GM18526 (cell line): ENCODE data around the gene TMEM256.

ENCODE experiments used
- POLR2A ChIP-seq: IDR thresholded peaks from 3 replicates; pipeline ENCODE4 v1.6.1; 2011; ENCODE audit not compliant: insufficient read length; ENCODE audit errors: extremely low read depth

The TMEM256 gene

GRCh38 chr17:7357381-7357780 lies 46.5 kb downstream of the TMEM256 start:
- TF ChIP-seq POLR2A: no peak

GRCh38 chr17:7356756-7357155 lies 47.1 kb downstream of the TMEM256 start:
- no peak for TF ChIP-seq POLR2A

GRCh38 chr17:7356072-7356549 lies 47.8 kb downstream of the TMEM256 start:
- no peak for TF ChIP-seq POLR2A

GRCh38 chr17:7355573-7355972 lies 48.3 kb downstream of the TMEM256 start:
- no peak for TF ChIP-seq POLR2A

- no peak for TF ChIP-seq POLR2A
Observed at GRCh38 chr17:7355053-7355452, 48.8 kb downstream of the TMEM256 start, which contains the start of gene TMEM95. TMEM95 (plus strand) TSS chr17:7355156; CDS start chr17:7355205, 49 bp downstream.

- TF ChIP-seq POLR2A: no peak
Observed at GRCh38 chr17:7354262-7354843, 49.5 kb downstream of the TMEM256 start.
